Fibroblast of skin of right biceps (primary cell): ENCODE results near the gene ERI3.

Experiments used
- DNase-seq: peaks from one replicate; pipeline ENCODE4 v3.0.0-alpha.2; 2013

Gene ERI3, protein sequence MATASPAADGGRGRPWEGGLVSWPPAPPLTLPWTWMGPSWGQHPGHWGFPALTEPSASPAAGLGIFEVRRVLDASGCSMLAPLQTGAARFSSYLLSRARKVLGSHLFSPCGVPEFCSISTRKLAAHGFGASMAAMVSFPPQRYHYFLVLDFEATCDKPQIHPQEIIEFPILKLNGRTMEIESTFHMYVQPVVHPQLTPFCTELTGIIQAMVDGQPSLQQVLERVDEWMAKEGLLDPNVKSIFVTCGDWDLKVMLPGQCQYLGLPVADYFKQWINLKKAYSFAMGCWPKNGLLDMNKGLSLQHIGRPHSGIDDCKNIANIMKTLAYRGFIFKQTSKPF

DNA sequence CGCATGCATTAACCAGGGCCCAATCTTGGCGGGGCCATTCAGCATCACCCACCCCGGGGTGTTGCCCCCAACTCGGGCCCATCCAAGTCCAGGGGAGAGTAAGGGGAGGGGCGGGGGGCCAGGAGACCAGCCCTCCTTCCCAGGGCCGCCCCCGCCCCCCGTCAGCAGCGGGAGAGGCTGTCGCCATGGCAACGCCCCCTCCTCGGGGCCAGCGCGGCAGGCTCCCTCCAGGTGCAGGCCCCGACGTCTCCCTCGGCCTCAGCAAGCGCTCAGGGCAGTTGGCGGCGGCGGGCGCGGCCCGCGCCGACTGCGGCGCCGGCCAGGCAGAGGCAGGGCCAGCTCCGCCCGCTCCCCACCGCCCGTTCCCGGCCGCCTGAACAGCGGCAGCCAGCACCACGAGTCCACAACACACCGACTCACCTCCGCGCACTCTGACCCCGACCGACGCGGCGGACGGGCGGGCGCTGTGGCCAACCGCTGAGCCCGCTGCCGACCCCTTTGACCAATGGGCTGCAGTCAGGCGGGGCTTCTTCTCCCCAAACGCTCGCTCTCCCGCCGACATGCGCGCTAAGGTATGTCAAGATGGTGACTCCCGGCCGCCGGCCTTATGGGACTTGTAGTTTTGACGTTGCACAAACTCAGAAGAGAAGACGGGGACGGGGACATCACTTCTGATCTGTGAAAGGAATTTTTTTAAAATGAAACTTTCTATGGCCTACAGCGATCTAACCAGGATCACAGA lies at the start of gene ERI3:
ERI3 (minus strand) TSS at position 418 of the 742 bp plus-strand sequence; CDS start at position 187, 231 bp downstream.
- DNase-seq, result peak; percentile 98

DNA sequence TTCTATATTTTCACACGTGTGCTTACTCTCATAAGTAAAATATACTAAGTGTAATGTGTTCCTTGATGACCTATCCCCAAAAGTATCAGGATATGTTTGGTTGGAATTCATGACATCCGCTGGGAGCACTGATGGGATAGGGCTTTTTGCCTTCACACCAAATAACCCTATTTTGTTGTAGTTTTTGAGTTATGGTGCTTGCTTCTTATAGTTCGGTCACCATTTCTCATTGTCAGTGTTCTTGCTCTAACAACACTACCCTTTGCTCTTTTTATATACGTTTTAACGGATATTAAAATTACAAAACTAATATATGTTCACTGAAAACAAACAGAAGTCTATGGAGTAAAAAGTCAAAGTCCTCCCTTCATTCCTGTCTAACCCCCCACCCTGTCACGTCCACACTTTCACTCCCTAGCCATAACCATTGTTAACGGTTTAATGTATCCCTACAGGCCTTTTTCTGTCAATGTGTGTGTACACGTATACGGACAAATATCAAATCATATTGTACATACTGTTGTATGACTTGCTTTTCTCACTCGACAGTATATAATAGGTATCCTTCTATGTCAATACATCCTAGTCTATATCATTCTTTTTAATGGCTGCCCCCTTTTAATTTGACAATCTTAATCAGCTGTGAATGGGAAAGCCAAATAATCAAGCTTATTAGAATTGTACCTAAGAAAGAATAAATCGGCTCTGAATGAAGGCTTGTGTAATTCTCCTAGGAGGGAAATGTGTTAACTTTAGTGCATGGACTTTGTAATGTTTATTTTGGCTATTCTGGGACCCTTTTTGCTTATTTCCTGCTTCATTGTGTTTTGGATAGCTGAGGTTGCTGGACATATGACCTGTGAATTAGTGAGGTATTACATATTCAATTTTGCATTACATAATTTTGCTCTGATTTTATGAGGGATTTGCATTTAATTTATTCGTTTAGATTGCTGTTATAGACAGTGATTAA lies 46.5 kb upstream of the ERI3 start:
- no peak for DNase-seq

DNA sequence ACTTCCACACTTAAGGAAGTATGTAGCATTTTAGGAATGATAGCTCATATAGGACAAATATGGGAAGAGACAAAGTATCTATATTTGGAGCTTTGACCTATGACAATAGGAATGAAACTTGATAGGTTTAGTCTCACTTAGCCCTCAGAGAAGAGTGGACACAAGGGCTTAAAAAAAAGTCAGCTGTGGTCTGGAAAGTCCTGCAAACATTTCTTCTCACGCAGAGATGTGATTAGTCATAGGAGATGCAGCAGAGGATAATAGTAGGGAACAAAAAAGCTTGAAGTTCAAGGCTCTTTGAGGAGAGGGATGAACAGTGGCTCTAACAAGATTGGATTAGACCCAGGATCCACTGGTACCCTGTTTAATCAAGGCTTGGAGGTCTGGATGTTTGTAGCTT lies 35.2 kb upstream of the ERI3 start:
- peak; percentile 78 for DNase-seq

- no peak for DNase-seq
These were observed 34.4 kb upstream of the ERI3 start for GRCh38 chr1:44389437-44389836.

- DNase-seq, result no peak
These were observed 33.5 kb upstream of the ERI3 start for GRCh38 chr1:44388551-44388950.

GRCh38 chr1:44380666-44381177 lies 25.7 kb upstream of the ERI3 start:
- DNase-seq, result no peak

- DNase-seq, result peak; percentile 36
These were observed 23.1 kb upstream of the ERI3 start for GRCh38 chr1:44377925-44378784.

DNA sequence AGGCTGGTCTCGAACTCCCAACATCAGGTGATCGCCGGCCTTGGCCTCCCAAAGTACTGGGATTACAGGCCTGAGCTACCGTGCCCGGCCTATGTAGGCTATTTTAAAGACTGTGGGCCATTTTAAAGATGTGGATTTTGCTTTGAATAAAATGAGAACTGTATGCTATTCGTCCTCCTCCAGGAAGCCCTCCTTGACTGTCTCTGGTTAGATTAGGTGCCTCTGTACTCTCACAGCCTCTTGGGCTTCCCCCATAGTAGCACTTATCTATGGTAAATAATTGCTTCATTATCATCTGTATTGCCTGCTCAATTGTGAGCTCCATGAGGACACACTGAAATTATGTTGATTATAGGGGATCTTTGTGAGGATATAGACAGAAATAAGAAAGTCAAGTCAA lies 20.5 kb upstream of the ERI3 start:
- DNase-seq, result no peak

GRCh38 chr1:44371206-44371605 lies 16.1 kb upstream of the ERI3 start:
- DNase-seq, result no peak

- DNase-seq, result peak; percentile 3
These were observed 13.6 kb upstream of the ERI3 start for GRCh38 chr1:44368471-44369151.

DNA sequence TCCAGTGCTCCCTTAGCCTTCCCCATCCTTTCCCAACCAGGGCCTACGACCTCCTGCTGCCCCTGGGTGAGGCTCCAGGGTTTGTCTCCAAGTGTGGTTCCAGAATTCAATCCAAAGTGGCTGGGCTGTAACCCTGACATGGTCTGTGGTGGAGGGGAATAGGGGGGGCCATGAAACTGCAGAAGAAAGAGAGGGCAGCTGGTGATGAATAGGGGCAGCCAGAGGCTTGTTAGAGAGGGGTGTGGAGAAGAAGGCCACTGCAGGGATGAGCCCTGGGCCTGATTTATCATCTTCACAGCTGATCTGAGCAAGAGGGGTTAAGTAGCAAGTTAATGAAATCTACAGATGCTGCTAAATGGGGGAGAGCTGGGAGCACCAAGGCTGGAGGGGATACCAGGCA lies 12.9 kb upstream of the ERI3 start:
- DNase-seq, result no peak

DNA sequence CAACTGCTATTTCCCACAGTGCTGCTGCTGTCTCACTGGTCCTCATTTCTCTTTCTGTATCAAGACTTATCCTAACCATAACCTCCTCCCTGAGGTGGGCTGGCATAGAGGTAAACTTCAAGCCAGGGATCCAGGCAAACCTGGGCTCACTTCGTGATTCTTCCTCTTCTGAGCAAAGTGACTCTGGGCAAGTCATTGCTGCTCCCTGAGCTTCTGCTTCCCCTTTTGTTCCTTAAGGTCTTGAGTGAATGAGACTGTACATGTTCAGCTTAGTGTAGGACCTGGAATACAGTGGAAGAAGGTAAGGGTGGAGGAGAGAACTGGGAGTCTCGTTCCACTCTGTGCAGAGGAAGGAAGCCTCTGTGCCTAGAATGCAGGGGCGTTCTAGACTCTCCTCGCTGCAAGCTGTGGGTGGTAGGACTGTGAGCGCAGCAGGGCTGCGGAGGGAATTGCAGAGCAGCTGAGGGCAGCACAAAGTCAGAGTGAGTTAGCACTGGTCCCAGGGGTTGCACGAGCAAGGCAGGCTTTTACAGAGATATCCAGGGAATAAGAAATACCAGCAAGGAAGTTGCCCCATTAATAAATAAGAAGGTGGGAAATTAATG lies 11.4 kb upstream of the ERI3 start:
- DNase-seq, result no peak

DNA sequence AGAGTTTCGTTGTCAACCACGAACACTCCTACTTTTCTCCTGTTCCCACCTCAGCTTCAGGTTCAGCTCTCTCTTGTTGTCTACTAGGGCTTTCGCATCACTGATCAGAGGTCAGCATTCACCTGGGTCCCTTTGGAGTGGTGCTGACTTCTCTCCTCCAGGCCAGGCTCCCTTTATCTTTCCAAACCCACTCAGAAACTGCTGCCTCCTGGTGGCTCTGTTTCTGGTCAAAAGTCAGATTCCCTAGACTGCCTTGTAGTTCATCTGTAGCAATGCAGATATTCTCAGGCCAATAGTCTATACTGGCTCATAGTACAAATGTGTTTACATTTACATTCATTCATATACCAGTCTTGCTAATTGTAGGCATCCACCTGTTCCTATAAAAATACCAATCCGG lies 6.4 kb upstream of the ERI3 start:
- DNase-seq, result no peak

- no peak for DNase-seq
These were observed 4.3 kb upstream of the ERI3 start for GRCh38 chr1:44359234-44359935.

DNA sequence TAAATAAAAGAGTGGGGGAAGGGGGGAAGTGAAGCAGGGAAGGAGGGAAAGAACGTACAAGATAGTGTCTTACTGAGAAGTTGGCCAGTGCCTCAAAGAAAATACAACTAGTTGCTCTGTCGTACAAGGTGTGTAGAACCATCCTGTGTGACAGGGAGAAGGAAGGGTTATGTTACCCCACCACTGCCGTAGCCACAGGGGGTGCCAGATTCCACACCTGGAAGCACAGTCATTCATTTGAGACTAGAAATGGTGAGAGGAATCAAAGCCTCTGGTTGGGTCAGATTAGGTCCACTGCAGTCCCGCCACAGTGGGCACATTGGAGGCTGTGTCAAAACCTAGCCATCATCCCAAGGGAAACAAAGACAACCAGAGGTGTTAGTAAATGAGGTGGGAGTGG lies 2.7 kb upstream of the ERI3 start:
- DNase-seq, result no peak

DNA sequence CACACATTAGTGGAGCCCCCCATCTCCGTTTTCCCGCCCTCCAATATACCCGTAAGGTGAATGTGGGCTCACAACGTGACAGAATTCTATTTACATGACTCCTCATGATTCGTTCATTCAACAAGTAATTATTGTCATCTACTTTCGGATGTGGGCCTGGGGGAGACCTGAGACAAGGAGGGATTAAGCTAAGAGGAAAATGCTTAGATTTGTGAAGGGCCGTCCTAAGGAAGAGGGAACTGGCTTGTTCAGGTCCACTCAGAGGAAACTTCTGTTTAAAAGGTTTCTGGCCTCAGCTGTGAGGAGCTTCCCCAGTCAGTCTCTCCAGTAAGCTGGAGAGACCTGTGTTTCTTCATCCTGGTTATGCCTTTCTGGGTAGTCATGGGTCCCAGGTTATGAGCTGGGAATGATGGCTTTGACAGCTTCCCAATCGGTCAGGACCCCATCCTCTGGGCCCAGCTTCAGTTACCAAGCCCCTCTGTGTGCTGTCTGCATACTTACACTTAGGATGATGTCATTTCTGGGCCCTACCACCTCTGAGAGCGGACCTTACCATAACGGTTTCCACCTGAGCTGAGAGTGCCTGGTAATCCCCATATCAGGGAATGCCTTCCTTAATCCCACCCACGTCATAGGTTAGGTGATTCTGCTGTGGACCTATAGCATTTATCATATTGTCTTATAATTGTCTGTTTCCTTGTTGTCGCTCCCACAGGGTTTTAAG lies 687 bp upstream of the ERI3 start:
- DNase-seq, result no peak

- peak; percentile 29 for DNase-seq
These were observed 703 bp downstream of the ERI3 start for GRCh38 chr1:44354268-44354839.

- no peak for DNase-seq
These were observed 1.5 kb downstream of the ERI3 start for GRCh38 chr1:44353604-44354003.

GRCh38 chr1:44351289-44351688 lies 3.8 kb downstream of the ERI3 start:
- no peak for DNase-seq
